ENCODE results near the gene FAM169A.
"Not testable (repeated sequence)": the region's sequence is repeated elsewhere in the genome, so short reads cannot be mapped to it uniquely, and the experiment has no call there.

Gene FAM169A

DNA sequence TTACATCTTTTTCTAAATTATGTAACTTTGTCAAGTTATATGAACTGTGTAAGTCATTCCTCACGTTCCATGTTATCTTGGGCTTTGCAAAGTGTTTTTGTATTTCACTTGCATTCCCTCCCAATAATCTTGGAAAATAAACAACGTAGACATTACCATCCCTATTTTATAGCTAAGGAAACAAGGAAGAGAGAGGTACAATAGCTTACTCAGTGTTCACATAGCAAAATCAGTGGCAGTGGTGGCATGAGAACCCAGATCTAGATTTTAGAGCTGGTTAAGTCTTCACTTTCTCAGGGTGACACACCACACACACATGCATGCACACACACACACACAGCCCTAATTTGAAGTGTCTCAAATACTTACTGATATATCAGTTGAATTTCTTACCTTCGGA lies 65.0 kb downstream of the FAM169A start:
- H3K27ac Mint-ChIP-seq = no peak overlapping the region
- no peaks in the 10 kb centered on the region for H3K27me3 Mint-ChIP-seq
- H3K9me3 Mint-ChIP-seq = no peaks in the 10 kb centered on the region
- no peaks in the 10 kb centered on the region for H3K36me3 Mint-ChIP-seq (ENCODE audit: low read depth)
- H3K4me1 Mint-ChIP-seq (ENCODE audit: low read depth) = no peaks in the 10 kb centered on the region
- no peak overlapping the region for H3K4me3 Mint-ChIP-seq
- intact Hi-C loops (cut with micrococcal nuclease) = no loop called here

DNA sequence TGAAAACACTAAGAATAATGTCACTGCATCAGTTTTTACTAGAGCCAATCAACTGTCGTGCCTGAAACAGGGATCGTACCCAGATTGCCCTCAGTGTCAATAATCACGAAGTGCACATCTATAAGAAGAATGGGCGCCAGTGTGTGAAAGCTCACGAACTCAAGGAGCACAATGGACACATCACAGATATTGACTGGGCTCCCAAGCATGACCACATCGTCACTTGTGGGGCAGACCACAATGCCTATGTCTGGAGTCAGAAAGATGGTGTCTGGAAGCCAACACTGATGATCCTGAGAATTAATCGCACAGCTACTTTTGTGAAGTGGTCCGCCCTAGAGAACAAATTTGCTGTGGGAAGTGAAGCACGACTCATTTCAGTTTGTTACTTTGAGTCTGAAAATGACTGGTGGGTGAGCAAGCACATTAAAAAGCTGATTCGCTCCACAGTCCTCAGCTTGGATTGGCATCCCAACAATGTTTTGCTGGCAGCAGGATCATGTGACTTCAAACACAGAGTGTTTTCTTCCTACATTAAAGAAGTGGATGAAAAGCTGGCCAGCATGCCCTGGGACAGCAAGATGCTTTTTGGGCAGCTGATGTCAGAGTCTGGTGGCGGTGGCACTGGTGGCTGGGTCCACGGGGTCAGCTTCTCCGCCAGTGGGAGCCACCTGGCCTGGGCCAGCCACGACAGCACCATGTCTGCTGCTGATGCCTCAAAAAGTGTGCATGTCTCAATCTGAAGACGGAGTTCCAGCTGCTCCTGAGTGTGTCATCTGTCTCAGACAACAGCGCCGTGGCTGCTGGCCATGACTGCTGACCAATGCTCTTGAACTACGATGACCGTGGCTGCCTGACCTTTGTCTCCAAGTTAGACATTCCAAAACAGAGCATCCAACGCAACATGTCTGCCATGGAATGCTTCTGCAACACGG lies 66.9 kb downstream of the FAM169A start:
- no peaks in the 10 kb centered on the region for H3K4me1 Mint-ChIP-seq (ENCODE audit: low read depth)
- H3K36me3 Mint-ChIP-seq (ENCODE audit: low read depth) = no peaks in the 10 kb centered on the region
- intact Hi-C loops (cut with micrococcal nuclease) = no loop called here
- H3K9me3 Mint-ChIP-seq = no peaks in the 10 kb centered on the region
- no peaks in the 10 kb centered on the region for H3K27me3 Mint-ChIP-seq
- no peak overlapping the region for H3K4me3 Mint-ChIP-seq
- H3K27ac Mint-ChIP-seq = no peak overlapping the region

- peaks cover 12% of the 10 kb centered on the region for H3K9me3 Mint-ChIP-seq
- H3K27ac Mint-ChIP-seq; H3K4me1 Mint-ChIP-seq (ENCODE audit: low read depth); H3K27me3 Mint-ChIP-seq; H3K36me3 Mint-ChIP-seq (ENCODE audit: low read depth); intact Hi-C loops (cut with micrococcal nuclease); H3K4me3 Mint-ChIP-seq: not testable (repeated sequence)
Observed at GRCh38 chr5:74791669-74792068, 74.5 kb downstream of the FAM169A start.

- Mint-ChIP-seq H3K4me3 (no peak overlapping the region), H3K36me3 (ENCODE audit: low read depth) (no peaks in the 10 kb centered on the region), H3K9me3 (peaks cover 9% of the 10 kb centered on the region), H3K27ac (no peak overlapping the region), H3K27me3 (no peaks in the 10 kb centered on the region), H3K4me1 (ENCODE audit: low read depth) (no peaks in the 10 kb centered on the region)
- intact Hi-C loops (cut with micrococcal nuclease) = no loop called here
Observed at GRCh38 chr5:74787424-74787823, 78.8 kb downstream of the FAM169A start.

- Mint-ChIP-seq H3K4me3 (no peak overlapping the region), H3K4me1 (ENCODE audit: low read depth) (no peaks in the 10 kb centered on the region)
Observed at GRCh38 chr5:74786851-74787250, 79.3 kb downstream of the FAM169A start.

GRCh38 chr5:74778609-74779008 lies 87.6 kb downstream of the FAM169A start:
- intact Hi-C loops (cut with micrococcal nuclease) = no loop called here
- no peaks in the 10 kb centered on the region for H3K27me3 Mint-ChIP-seq
- H3K27ac Mint-ChIP-seq = no peak overlapping the region
- peaks cover 37% of the 10 kb centered on the region for H3K36me3 Mint-ChIP-seq (ENCODE audit: low read depth)
- no peak overlapping the region for H3K4me3 Mint-ChIP-seq
- no peaks in the 10 kb centered on the region for H3K4me1 Mint-ChIP-seq (ENCODE audit: low read depth)
- H3K9me3 Mint-ChIP-seq = no peaks in the 10 kb centered on the region

More at GRCh38 chr5:74786851-74787250, 79.3 kb downstream of the FAM169A start:
- H3K27me3 Mint-ChIP-seq = no peaks in the 10 kb centered on the region
- intact Hi-C loops (cut with micrococcal nuclease) = no loop called here
- no peaks in the 10 kb centered on the region for H3K36me3 Mint-ChIP-seq (ENCODE audit: low read depth)
- H3K9me3 Mint-ChIP-seq = peaks cover 3% of the 10 kb centered on the region
- H3K27ac Mint-ChIP-seq = no peak overlapping the region

GRCh38 chr5:74772359-74772758 lies 93.8 kb downstream of the FAM169A start:
- no peak overlapping the region for H3K4me3 Mint-ChIP-seq
- H3K9me3 Mint-ChIP-seq = no peaks in the 10 kb centered on the region
- H3K36me3 Mint-ChIP-seq (ENCODE audit: low read depth) = peaks cover 83% of the 10 kb centered on the region
- no peak overlapping the region for H3K27ac Mint-ChIP-seq
- intact Hi-C loops (cut with micrococcal nuclease) = no loop called here
- peaks cover 8% of the 10 kb centered on the region for H3K4me1 Mint-ChIP-seq (ENCODE audit: low read depth)
- H3K27me3 Mint-ChIP-seq = no peaks in the 10 kb centered on the region

GRCh38 chr5:74767579-74767913 lies 98.6 kb downstream of the FAM169A start:
- Mint-ChIP-seq H3K36me3 (ENCODE audit: low read depth) (peaks cover 58% of the 10 kb centered on the region), H3K9me3 (no peaks in the 10 kb centered on the region), H3K27me3 (no peaks in the 10 kb centered on the region), H3K4me1 (ENCODE audit: low read depth) (peaks cover 26% of the 10 kb centered on the region), H3K4me3 (peak overlapping the region; percentile 100), H3K27ac (peak overlapping the region; percentile 93)
- intact Hi-C loops (cut with micrococcal nuclease) = loop anchor here (2.0 to 10.0 kb wide), 4 partner anchors 83 to 1200 kb away; partner anchors contain the start of genes ANKRA2, HEXB and UTP15

- Mint-ChIP-seq H3K4me3 (peak within 1 kb of the TSS; percentile 100), H3K4me1 (ENCODE audit: low read depth) (peaks cover 30% of the 10 kb centered on the region), H3K27ac (peak within 1 kb of the TSS; percentile 93), H3K9me3 (no peaks in the 10 kb centered on the region), H3K36me3 (ENCODE audit: low read depth) (peaks cover 58% of the 10 kb centered on the region), H3K27me3 (no peaks in the 10 kb centered on the region)
- intact Hi-C loops (cut with micrococcal nuclease) = loop anchor here (1.0 to 10.0 kb wide), 5 partner anchors 82 to 1200 kb away; partner anchors contain the start of genes ANKRA2, HEXB and UTP15
Observed at GRCh38 chr5:74766849-74767578, 99.2 kb downstream of the FAM169A start, which contains the start of the genes GFM2 and NSA2. Gene GFM2, minus strand, starts transcription at chr5:74767117. Its CDS starts 3,375 bp downstream, at chr5:74763742. Gene NSA2, plus strand, starts transcription at chr5:74767249. Its CDS starts 112 bp downstream, at chr5:74767361.

DNA sequence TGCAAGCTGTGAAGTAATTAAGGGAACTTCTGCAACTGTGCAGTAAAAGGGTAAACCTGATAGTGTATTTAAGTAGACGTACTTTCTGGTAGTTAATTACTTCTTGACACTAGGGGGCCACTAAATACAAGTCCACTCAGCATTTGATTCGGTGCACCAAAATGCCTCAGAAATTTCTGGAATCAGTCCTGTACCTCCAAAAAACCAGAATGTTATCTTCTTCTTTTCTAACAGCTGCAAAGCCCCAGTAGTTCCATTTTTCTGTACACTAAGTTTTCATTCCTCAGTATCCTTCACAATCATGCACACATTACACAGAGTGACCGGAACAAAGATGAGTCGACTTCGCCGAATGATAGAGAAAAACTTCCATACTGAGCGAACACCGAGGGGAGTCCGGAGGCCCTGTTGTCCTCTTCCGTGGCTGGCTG lies 99.8 kb downstream of the FAM169A start:
- Mint-ChIP-seq H3K4me1 (ENCODE audit: low read depth) (peaks cover 30% of the 10 kb centered on the region), H3K9me3 (no peaks in the 10 kb centered on the region), H3K27ac (peak overlapping the region; percentile 93), H3K36me3 (ENCODE audit: low read depth) (peaks cover 58% of the 10 kb centered on the region), H3K27me3 (no peaks in the 10 kb centered on the region), H3K4me3 (peak overlapping the region; percentile 100)
- intact Hi-C loops (cut with micrococcal nuclease) = loop anchor here (1.0 to 10.0 kb wide), 5 partner anchors 82 to 1199 kb away; partner anchors contain the start of genes ANKRA2, HEXB and UTP15

DNA sequence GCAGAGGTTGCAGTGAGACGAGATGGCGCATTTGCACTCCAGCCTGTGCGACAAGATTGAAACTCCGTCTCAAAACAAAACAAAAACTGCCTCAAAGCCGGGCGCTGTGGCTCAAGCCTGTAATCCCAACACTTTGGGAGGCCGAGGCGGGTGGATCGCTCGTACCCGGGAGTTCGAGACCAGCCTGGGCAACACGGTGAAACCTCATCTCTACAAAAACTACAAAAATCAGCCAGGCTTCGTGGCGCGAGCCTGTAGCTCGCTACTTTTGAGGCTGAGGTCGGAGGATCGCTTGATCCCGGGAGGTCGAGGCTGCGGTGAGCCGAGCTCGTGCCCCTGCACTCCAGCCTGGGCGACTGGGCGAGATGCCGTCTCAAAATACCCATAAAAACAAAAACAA lies 100.3 kb downstream of the FAM169A start:
- Mint-ChIP-seq H3K4me1 (ENCODE audit: low read depth) (peaks cover 30% of the 10 kb centered on the region), H3K9me3 (no peaks in the 10 kb centered on the region), H3K27me3 (no peaks in the 10 kb centered on the region), H3K36me3 (ENCODE audit: low read depth) (peaks cover 53% of the 10 kb centered on the region), H3K27ac (peak overlapping the region; percentile 93), H3K4me3 (peak overlapping the region; percentile 100)
- intact Hi-C loops (cut with micrococcal nuclease) = loop anchor here (1.0 to 10.0 kb wide), 5 partner anchors 81 to 1199 kb away; partner anchors contain the start of genes ANKRA2, HEXB and UTP15

- intact Hi-C loops (cut with micrococcal nuclease) = loop anchor here (5.0 to 10.0 kb wide), 3 partner anchors 93 to 1198 kb away; partner anchors contain the start of genes ANKRA2 and UTP15
- H3K9me3 Mint-ChIP-seq = no peaks in the 10 kb centered on the region
- no peak overlapping the region for H3K27ac Mint-ChIP-seq
- no peak overlapping the region for H3K4me3 Mint-ChIP-seq
- H3K36me3 Mint-ChIP-seq (ENCODE audit: low read depth) = peaks cover 53% of the 10 kb centered on the region
- H3K27me3 Mint-ChIP-seq = no peaks in the 10 kb centered on the region
- H3K4me1 Mint-ChIP-seq (ENCODE audit: low read depth) = peaks cover 30% of the 10 kb centered on the region
Observed at GRCh38 chr5:74765201-74765600, 101.0 kb downstream of the FAM169A start.

DNA sequence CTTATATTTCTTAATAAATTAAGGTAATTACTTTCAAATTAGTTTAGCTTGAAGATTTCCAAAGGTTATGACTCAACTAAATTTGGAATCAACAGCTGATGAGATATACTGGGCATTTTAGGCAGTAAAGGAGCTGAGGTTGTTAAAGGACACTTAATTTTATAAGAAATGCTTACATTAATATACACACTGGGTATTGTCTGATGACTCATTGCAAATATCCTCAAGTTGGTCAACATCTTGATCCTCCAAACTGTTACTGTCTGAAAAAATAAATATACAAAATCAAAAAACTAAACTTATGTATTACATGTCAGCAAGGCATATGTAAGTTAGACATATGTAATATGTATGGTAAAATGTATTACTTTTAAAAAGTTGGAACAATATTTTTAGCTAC lies 102.7 kb downstream of the FAM169A start:
- no peaks in the 10 kb centered on the region for H3K9me3 Mint-ChIP-seq
- H3K27me3 Mint-ChIP-seq = no peaks in the 10 kb centered on the region
- H3K4me1 Mint-ChIP-seq (ENCODE audit: low read depth) = peaks cover 30% of the 10 kb centered on the region
- no peak overlapping the region for H3K4me3 Mint-ChIP-seq
- H3K27ac Mint-ChIP-seq = no peak overlapping the region
- peaks cover 42% of the 10 kb centered on the region for H3K36me3 Mint-ChIP-seq (ENCODE audit: low read depth)
- intact Hi-C loops (cut with micrococcal nuclease) = loop anchor here (10.0 kb wide), 1 partner anchor 581 kb away; no protein-coding TSS in a partner anchor
